ENCODE results near the gene SLCO2A1.

The SLCO2A1 gene

GRCh38 chr3:134034005-134034785, 4.5 kb upstream of the SLCO2A1 start:
- DNase-seq (ENCODE audit: low read depth) = peak; percentile 51

- no peak for DNase-seq (ENCODE audit: low read depth)
These were observed 3.7 kb upstream of the SLCO2A1 start for GRCh38 chr3:134033315-134033996.

GRCh38 chr3:134031348-134031915, 1.7 kb upstream of the SLCO2A1 start:
- DNase-seq (ENCODE audit: low read depth) = no peak

GRCh38 chr3:134030379-134031347, 938 bp upstream of the SLCO2A1 start:
- no peak for DNase-seq (ENCODE audit: low read depth)

GRCh38 chr3:134029256-134029733, 430 bp downstream of the SLCO2A1 start:
- no peak for DNase-seq (ENCODE audit: low read depth)

GRCh38 chr3:134028486-134029255, 1.1 kb downstream of the SLCO2A1 start:
- DNase-seq (ENCODE audit: low read depth) = no peak

- DNase-seq (ENCODE audit: low read depth) = no peak
These were observed 2.1 kb downstream of the SLCO2A1 start for GRCh38 chr3:134027631-134028030.

- no peak for DNase-seq (ENCODE audit: low read depth)
These were observed 9.5 kb downstream of the SLCO2A1 start for GRCh38 chr3:134020135-134020680.

- DNase-seq (ENCODE audit: low read depth) = no peak
These were observed 10.9 kb downstream of the SLCO2A1 start for GRCh38 chr3:134018850-134019249.

GRCh38 chr3:134018406-134018805, 11.3 kb downstream of the SLCO2A1 start:
- no peak for DNase-seq (ENCODE audit: low read depth)

- DNase-seq (ENCODE audit: low read depth) = no peak
These were observed 12.2 kb downstream of the SLCO2A1 start for GRCh38 chr3:134017490-134017889.

- no peak for DNase-seq (ENCODE audit: low read depth)
These were observed 15.5 kb downstream of the SLCO2A1 start for GRCh38 chr3:134014270-134014669.

- DNase-seq (ENCODE audit: low read depth) = no peak
These were observed 16.4 kb downstream of the SLCO2A1 start for GRCh38 chr3:134013280-134013679.

- peak; percentile 56 for DNase-seq (ENCODE audit: low read depth)
These were observed 20.3 kb downstream of the SLCO2A1 start for GRCh38 chr3:134009345-134010000.

- DNase-seq (ENCODE audit: low read depth) = peak; percentile 79
These were observed 21.0 kb downstream of the SLCO2A1 start for GRCh38 chr3:134008630-134009156.

- peak; percentile 68 for DNase-seq (ENCODE audit: low read depth)
These were observed 21.9 kb downstream of the SLCO2A1 start for GRCh38 chr3:134007819-134008218.

- DNase-seq (ENCODE audit: low read depth) = no peak
These were observed 24.9 kb downstream of the SLCO2A1 start for GRCh38 chr3:134004841-134005240.

- DNase-seq (ENCODE audit: low read depth) = no peak
These were observed 26.7 kb downstream of the SLCO2A1 start for GRCh38 chr3:134003066-134003465.

- DNase-seq (ENCODE audit: low read depth) = peak; percentile 31
These were observed 27.4 kb downstream of the SLCO2A1 start for GRCh38 chr3:134002306-134002705.

GRCh38 chr3:134001251-134001650, 28.5 kb downstream of the SLCO2A1 start:
- DNase-seq (ENCODE audit: low read depth) = no peak

All from amniotic epithelial cell (primary cell).